Endothelial cell of umbilical vein (primary cell): Measurements from ENCODE around the gene SPATA31E1.

Experiments
- CTCF ChIP-seq, 2 donors: IDR thresholded peaks; 1 replicate in 1 of 2; 2 replicates in 1 of 2; pipeline ENCODE4 v1.5.1; 2011; ENCODE audit warnings: low read length in 2 of 2, mild to moderate bottlenecking in 2 of 2, moderate library complexity in 2 of 2, control low read depth in 1 of 2, inconsistent platforms in 1 of 2, low read depth in 1 of 2; ENCODE audit not compliant: insufficient read depth in 1 of 2; ENCODE audit errors: extremely low read depth in 1 of 2
- EZH2 ChIP-seq: IDR thresholded peaks from 2 replicates; pipeline ENCODE4 v1.6.1; 2012; ENCODE audit warnings: borderline replicate concordance, low read depth, mild to moderate bottlenecking, moderate library complexity, low read length, inconsistent platforms; ENCODE audit not compliant: severe bottlenecking
- FOS ChIP-seq: IDR thresholded peaks from 2 replicates; pipeline ENCODE4 v1.6.1; 2011; ENCODE audit warnings: mild to moderate bottlenecking, low read length, moderate library complexity, borderline replicate concordance; ENCODE audit not compliant: insufficient read depth
- MYC ChIP-seq: IDR thresholded peaks from one replicate; pipeline ENCODE4 v1.6.1; 2011; ENCODE audit warnings: mild to moderate bottlenecking, low read depth, low read length
- POLR2A ChIP-seq: IDR thresholded peaks from 2 replicates; pipeline ENCODE4 v1.6.1; 2012; ENCODE audit warnings: low read depth, mild to moderate bottlenecking, control low read depth, low read length
- POLR2AphosphoS5 ChIP-seq: IDR thresholded peaks from 2 replicates; pipeline ENCODE4 v1.6.1; 2012; ENCODE audit warnings: low read depth, mild to moderate bottlenecking, control low read depth, low read length, moderate library complexity; ENCODE audit not compliant: insufficient read depth
- TF ChIP-seq, protein P1 (sequence below): IDR thresholded peaks from 2 replicates; pipeline ENCODE4 v1.6.1; 2011; ENCODE audit not compliant: insufficient read depth, insufficient read length

DNA sequence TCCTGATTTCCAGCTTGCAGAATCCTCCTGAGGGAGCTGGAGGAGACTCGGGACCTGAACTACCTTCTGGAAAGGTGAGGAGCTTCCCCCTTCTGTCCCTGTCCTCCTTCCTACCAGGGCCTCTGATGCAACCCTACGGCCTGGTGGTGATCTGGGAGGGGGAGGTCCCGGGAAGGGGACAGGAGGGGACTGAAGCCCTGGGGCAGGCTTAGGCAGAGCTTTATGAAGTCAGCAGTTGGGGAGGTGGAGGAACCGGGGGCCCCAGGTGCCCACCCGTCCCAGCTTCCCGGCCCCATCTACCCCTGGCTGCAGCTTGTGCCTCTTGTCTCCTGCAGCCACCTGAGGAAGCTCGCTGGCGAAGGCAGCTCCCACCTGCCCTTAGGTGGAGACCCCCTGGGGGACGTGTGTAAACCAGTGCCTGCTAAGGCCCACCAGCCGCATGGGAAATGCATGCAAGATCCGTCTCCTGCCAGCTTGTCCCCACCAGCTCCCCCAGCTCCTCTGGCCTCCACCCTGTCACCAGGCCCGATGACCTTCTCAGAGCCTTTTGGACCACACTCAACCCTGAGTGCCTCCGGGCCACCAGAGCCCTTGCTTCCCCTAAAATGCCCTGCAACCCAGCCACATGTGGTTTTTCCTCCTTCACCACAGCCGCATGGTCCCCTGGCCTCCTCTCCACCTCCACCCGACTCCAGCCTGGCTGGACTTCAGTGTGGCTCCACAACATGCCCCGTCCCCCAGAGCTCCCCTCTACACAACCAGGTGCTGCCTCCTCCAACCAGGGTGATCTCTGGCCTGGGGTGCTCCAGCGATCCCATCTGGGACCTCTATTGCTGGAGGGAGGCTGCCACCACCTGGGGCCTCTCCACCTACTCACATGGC, 2.1 kb downstream of the SPATA31E1 start:
- TF ChIP-seq POLR2AphosphoS5 (no peak), CTCF (IDR thresholded peaks at IDR 0.05; ENCODE audit: extremely low read depth in 1 of 2, insufficient read depth in 1 of 2, low read depth in 1 of 2, low read length in 2 of 2) (no peak), POLR2A (no peak), MYC (no peak), EZH2 (no peak), FOS (no peak)
- TF ChIP-seq, protein P1, sequence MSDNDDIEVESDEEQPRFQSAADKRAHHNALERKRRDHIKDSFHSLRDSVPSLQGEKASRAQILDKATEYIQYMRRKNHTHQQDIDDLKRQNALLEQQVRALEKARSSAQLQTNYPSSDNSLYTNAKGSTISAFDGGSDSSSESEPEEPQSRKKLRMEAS = no peak
